ENCODE data around the gene COPZ2. TPM values are rescaled to one million over a fixed set of nuclear protein-coding genes. Genes with fewer than 3 reads are reported as not detected.

Gene COPZ2
- total and polyA plus RNA-seq, 9 donors: 30.1 to 99.2 (median 47.5) TPM

- peaks cover 23% of the 10 kb centered on the region for H3K4me1 ChIP-seq (ENCODE audit: control insufficient read depth, insufficient read depth, low read length)
- H3K4me3 ChIP-seq (ENCODE audit: low read length): no peak overlapping the region
- DNase-seq: no peak
- no peaks in the 10 kb centered on the region for H3K27me3 ChIP-seq (ENCODE audit: control insufficient read depth, insufficient read depth, low read length)
- 84% methylated on average over 9 of the region's 11 CpGs for WGBS (ENCODE audit: insufficient coverage)
- no peaks in the 10 kb centered on the region for H3K9me3 ChIP-seq (replicated peaks; ENCODE audit: control insufficient read depth, low read depth, low read length)
- no peak overlapping the region for H3K27ac ChIP-seq (ENCODE audit: low read length)
- peaks cover 85% of the 10 kb centered on the region for H3K36me3 ChIP-seq (ENCODE audit: control insufficient read depth, insufficient read depth, low read length)
These were observed 21.0 kb upstream of the COPZ2 start for GRCh38 chr17:48058393-48059124.

GRCh38 chr17:48057626-48058025, 20.0 kb upstream of the COPZ2 start:
- no peak for DNase-seq
- no peak overlapping the region for H3K4me3 ChIP-seq (ENCODE audit: low read length)
- no CpG with 5 or more reads among the region's 4 CpGs for WGBS (ENCODE audit: insufficient coverage)
- H3K27me3 ChIP-seq (ENCODE audit: control insufficient read depth, insufficient read depth, low read length): no peaks in the 10 kb centered on the region
- no peak overlapping the region for H3K27ac ChIP-seq (ENCODE audit: low read length)
- peaks cover 32% of the 10 kb centered on the region for H3K4me1 ChIP-seq (ENCODE audit: control insufficient read depth, insufficient read depth, low read length)
- no peaks in the 10 kb centered on the region for H3K9me3 ChIP-seq (replicated peaks; ENCODE audit: control insufficient read depth, low read depth, low read length)
- H3K36me3 ChIP-seq (ENCODE audit: control insufficient read depth, insufficient read depth, low read length): peaks cover 93% of the 10 kb centered on the region

- no peak overlapping the region for H3K4me3 ChIP-seq (ENCODE audit: low read length)
- peaks cover 39% of the 10 kb centered on the region for H3K4me1 ChIP-seq (ENCODE audit: control insufficient read depth, insufficient read depth, low read length)
- no peak overlapping the region for H3K27ac ChIP-seq (ENCODE audit: low read length)
- H3K27me3 ChIP-seq (ENCODE audit: control insufficient read depth, insufficient read depth, low read length): no peaks in the 10 kb centered on the region
- peaks cover 93% of the 10 kb centered on the region for H3K36me3 ChIP-seq (ENCODE audit: control insufficient read depth, insufficient read depth, low read length)
- no peaks in the 10 kb centered on the region for H3K9me3 ChIP-seq (replicated peaks; ENCODE audit: control insufficient read depth, low read depth, low read length)
- no peak for DNase-seq
- 66% methylated on average over 2 of the region's 2 CpGs for WGBS (ENCODE audit: insufficient coverage)
These were observed 19.3 kb upstream of the COPZ2 start for GRCh38 chr17:48056879-48057278.

- no peak overlapping the region for H3K4me3 ChIP-seq (ENCODE audit: low read length)
- H3K27ac ChIP-seq (ENCODE audit: low read length): no peak overlapping the region
These were observed 18.7 kb upstream of the COPZ2 start for GRCh38 chr17:48056246-48056745.

GRCh38 chr17:48055531-48056245, 18.1 kb upstream of the COPZ2 start:
- WGBS (ENCODE audit: insufficient coverage): 60% methylated on average over 2 of the region's 5 CpGs
- H3K4me1 ChIP-seq (ENCODE audit: control insufficient read depth, insufficient read depth, low read length): peaks cover 51% of the 10 kb centered on the region
- H3K27ac ChIP-seq (ENCODE audit: low read length): no peak overlapping the region
- no peak overlapping the region for H3K4me3 ChIP-seq (ENCODE audit: low read length)
- DNase-seq: no peak
- peaks cover 95% of the 10 kb centered on the region for H3K36me3 ChIP-seq (ENCODE audit: control insufficient read depth, insufficient read depth, low read length)
- H3K9me3 ChIP-seq (replicated peaks; ENCODE audit: control insufficient read depth, low read depth, low read length): no peaks in the 10 kb centered on the region
- no peaks in the 10 kb centered on the region for H3K27me3 ChIP-seq (ENCODE audit: control insufficient read depth, insufficient read depth, low read length)

More at GRCh38 chr17:48056246-48056745, 18.7 kb upstream of the COPZ2 start:
- no peak for DNase-seq
- Histone ChIP-seq H3K4me1 (ENCODE audit: control insufficient read depth, insufficient read depth, low read length) (peaks cover 45% of the 10 kb centered on the region), H3K9me3 (replicated peaks; ENCODE audit: control insufficient read depth, low read depth, low read length) (no peaks in the 10 kb centered on the region), H3K36me3 (ENCODE audit: control insufficient read depth, insufficient read depth, low read length) (peaks cover 93% of the 10 kb centered on the region), H3K27me3 (ENCODE audit: control insufficient read depth, insufficient read depth, low read length) (no peaks in the 10 kb centered on the region)
- 82% methylated on average over 2 of the region's 10 CpGs for WGBS (ENCODE audit: insufficient coverage)

- peaks cover 59% of the 10 kb centered on the region for H3K4me1 ChIP-seq (ENCODE audit: control insufficient read depth, insufficient read depth, low read length)
- 14% methylated on average over 22 of the region's 34 CpGs for WGBS (ENCODE audit: insufficient coverage)
- H3K27ac ChIP-seq (ENCODE audit: low read length): peak overlapping the region; percentile 97
These were observed 16.9 kb upstream of the COPZ2 start for GRCh38 chr17:48054238-48055185.

GRCh38 chr17:48053758-48054237, 16.2 kb upstream of the COPZ2 start:
- Histone ChIP-seq H3K36me3 (ENCODE audit: control insufficient read depth, insufficient read depth, low read length) (peaks cover 79% of the 10 kb centered on the region), H3K9me3 (replicated peaks; ENCODE audit: control insufficient read depth, low read depth, low read length) (no peaks in the 10 kb centered on the region), H3K4me3 (ENCODE audit: low read length) (peak overlapping the region; percentile 29), H3K27me3 (ENCODE audit: control insufficient read depth, insufficient read depth, low read length) (no peaks in the 10 kb centered on the region), H3K27ac (ENCODE audit: low read length) (peak overlapping the region; percentile 97), H3K4me1 (ENCODE audit: control insufficient read depth, insufficient read depth, low read length) (peaks cover 64% of the 10 kb centered on the region)
- 18% methylated on average over 5 of the region's 6 CpGs for WGBS (ENCODE audit: insufficient coverage)
- no peak for DNase-seq

More at GRCh38 chr17:48054238-48055185, 16.9 kb upstream of the COPZ2 start:
- Histone ChIP-seq H3K4me3 (ENCODE audit: low read length) (peak overlapping the region; percentile 29), H3K9me3 (replicated peaks; ENCODE audit: control insufficient read depth, low read depth, low read length) (no peaks in the 10 kb centered on the region), H3K27me3 (ENCODE audit: control insufficient read depth, insufficient read depth, low read length) (no peaks in the 10 kb centered on the region), H3K36me3 (ENCODE audit: control insufficient read depth, insufficient read depth, low read length) (peaks cover 86% of the 10 kb centered on the region)
- DNase-seq: peak; percentile 81

- Histone ChIP-seq H3K9me3 (replicated peaks; ENCODE audit: control insufficient read depth, low read depth, low read length) (no peaks in the 10 kb centered on the region), H3K27me3 (ENCODE audit: control insufficient read depth, insufficient read depth, low read length) (no peaks in the 10 kb centered on the region), H3K4me1 (ENCODE audit: control insufficient read depth, insufficient read depth, low read length) (peaks cover 64% of the 10 kb centered on the region), H3K27ac (ENCODE audit: low read length) (peak overlapping the region; percentile 97), H3K4me3 (ENCODE audit: low read length) (peak overlapping the region; percentile 37), H3K36me3 (ENCODE audit: control insufficient read depth, insufficient read depth, low read length) (peaks cover 72% of the 10 kb centered on the region)
- WGBS (ENCODE audit: insufficient coverage): 0% methylated on average over 2 of the region's 5 CpGs
- DNase-seq: peak; percentile 87
These were observed 15.6 kb upstream of the COPZ2 start for GRCh38 chr17:48052956-48053757.
